ENCODE results near the gene MRPL49.

Gene MRPL49

DNA sequence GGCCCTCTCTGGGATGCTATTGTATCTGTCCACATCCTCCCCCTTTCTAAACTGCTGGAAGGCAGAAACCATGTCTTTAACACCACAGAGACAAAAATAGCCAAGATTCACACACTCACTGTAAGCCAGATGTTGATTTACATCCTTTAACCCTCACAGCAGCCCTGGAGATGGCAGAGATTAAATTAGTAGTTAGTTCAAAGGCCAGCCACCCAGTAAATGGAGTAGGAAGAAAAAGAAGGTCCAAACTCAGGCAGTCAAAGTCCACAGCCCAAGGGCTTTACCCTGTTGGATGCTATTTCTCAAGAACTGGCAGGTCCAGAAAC, 2.5 kb upstream of the MRPL49 start:
- no peak overlapping the region for H3K27ac ChIP-seq
- TF ChIP-seq, protein P1, sequence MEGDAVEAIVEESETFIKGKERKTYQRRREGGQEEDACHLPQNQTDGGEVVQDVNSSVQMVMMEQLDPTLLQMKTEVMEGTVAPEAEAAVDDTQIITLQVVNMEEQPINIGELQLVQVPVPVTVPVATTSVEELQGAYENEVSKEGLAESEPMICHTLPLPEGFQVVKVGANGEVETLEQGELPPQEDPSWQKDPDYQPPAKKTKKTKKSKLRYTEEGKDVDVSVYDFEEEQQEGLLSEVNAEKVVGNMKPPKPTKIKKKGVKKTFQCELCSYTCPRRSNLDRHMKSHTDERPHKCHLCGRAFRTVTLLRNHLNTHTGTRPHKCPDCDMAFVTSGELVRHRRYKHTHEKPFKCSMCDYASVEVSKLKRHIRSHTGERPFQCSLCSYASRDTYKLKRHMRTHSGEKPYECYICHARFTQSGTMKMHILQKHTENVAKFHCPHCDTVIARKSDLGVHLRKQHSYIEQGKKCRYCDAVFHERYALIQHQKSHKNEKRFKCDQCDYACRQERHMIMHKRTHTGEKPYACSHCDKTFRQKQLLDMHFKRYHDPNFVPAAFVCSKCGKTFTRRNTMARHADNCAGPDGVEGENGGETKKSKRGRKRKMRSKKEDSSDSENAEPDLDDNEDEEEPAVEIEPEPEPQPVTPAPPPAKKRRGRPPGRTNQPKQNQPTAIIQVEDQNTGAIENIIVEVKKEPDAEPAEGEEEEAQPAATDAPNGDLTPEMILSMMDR (conservative IDR thresholded peaks at IDR 0.05) = no peak
- no peak for TF ChIP-seq ZFX (IDR thresholded peaks at IDR 0.05)

DNA sequence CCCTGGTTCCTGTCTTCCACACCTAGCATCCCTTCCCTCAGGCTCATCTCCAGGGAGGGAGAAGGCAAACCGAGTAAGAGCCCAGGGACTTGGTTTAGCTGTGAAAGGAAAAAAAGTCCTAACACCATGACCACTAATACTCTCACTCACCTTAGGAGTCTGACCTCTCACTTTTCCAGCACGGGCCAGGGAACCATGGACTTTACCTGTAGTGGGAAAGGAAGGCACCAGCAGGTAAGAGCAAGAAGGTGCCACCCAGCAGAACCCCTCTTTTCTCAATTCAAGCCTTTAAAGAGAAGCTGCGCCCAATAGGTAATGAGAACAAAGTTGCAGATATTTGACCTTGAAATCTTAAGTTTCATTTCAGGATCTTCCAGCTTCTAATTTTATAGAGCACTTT, 1.3 kb upstream of the MRPL49 start:
- no peak for TF ChIP-seq ZFX (IDR thresholded peaks at IDR 0.05)
- TF ChIP-seq, protein P1 (conservative IDR thresholded peaks at IDR 0.05) = no peak
- peak overlapping the region; percentile 83 for H3K27ac ChIP-seq

- TF ChIP-seq, protein P1 (conservative IDR thresholded peaks at IDR 0.05) = no peak
- no peak for TF ChIP-seq ZFX (IDR thresholded peaks at IDR 0.05)
- peak overlapping the region; percentile 83 for H3K27ac ChIP-seq
Observed at GRCh38 chr11:65121447-65121864, 665 bp upstream of the MRPL49 start.

- H3K27ac ChIP-seq = peak overlapping the region; percentile 25
- TF ChIP-seq, protein P1 (conservative IDR thresholded peaks at IDR 0.05) = no peak
- TF ChIP-seq ZFX (IDR thresholded peaks at IDR 0.05) = no peak
Observed at GRCh38 chr11:65124480-65125196, 2.5 kb downstream of the MRPL49 start.

GRCh38 chr11:65125197-65126056, 3.3 kb downstream of the MRPL49 start:
- TF ChIP-seq, protein P1 (conservative IDR thresholded peaks at IDR 0.05) = no peak
- no peak for TF ChIP-seq ZFX (IDR thresholded peaks at IDR 0.05)
- peak overlapping the region; percentile 25 for H3K27ac ChIP-seq

GRCh38 chr11:65126624-65127274, 4.6 kb downstream of the MRPL49 start:
- no peak overlapping the region for H3K27ac ChIP-seq

More at GRCh38 chr11:65126624-65127274, 4.6 kb downstream of the MRPL49 start:
- TF ChIP-seq, protein P1 (conservative IDR thresholded peaks at IDR 0.05) = no peak
- TF ChIP-seq ZFX (IDR thresholded peaks at IDR 0.05) = no peak
